PC-3 (cell line): Measurements from ENCODE around the gene EPB41L2. TPM values are rescaled to one million over a fixed set of nuclear protein-coding genes. Genes with fewer than 3 reads are reported as not detected.

ENCODE experiments used
- ATAC-seq: fragments of 200-7000 bp; cut with Tn5 transposase; 2 replicates; pipeline ENCODE4 v1.9.1; 2020; ENCODE audit warnings: mild to moderate bottlenecking, moderate library complexity
- BruUV-seq: library from RNA; stranded (reverse); fragments of 400-500 nt; replicated peaks from 2 replicates; lab custom pipeline; 2021; lab: Mats Ljungman, UMichigan
- CTCF ChIA-PET: fragments of 300-600 bp; sonication (Branson Sonifier 250); formaldehyde crosslinking; loops from one replicate; lab custom pipeline; 2022; ENCODE audit warnings: antibody characterized with exemption; lab: Charles Lee
- POLR2A ChIA-PET: fragments of 300-600 bp; sonication (Branson Sonifier 250); formaldehyde crosslinking; loops from one replicate; lab custom pipeline; 2022; ENCODE audit warnings: antibody characterized with exemption; ENCODE audit not compliant: unreplicated experiment; lab: Charles Lee
- DNase-seq: peaks from one replicate; pipeline ENCODE4 v3.0.0-alpha.2; 2015
- H2AFZ ChIP-seq: fragments of 300-600 bp; sonication (generic); 2 replicates; pipeline ENCODE4 v1.6.0; 2016; ENCODE audit warnings: antibody characterized with exemption, low read length
- H3F3A ChIP-seq: fragments of 300-600 bp; sonication (generic); one replicate; pipeline ENCODE4 v1.6.0; 2017; ENCODE audit warnings: antibody characterized with exemption, low read length, control low read depth, mild to moderate bottlenecking; ENCODE audit not compliant: unreplicated experiment
- H3K27ac ChIP-seq: fragments of 300-600 bp; sonication (generic); 2 replicates; pipeline ENCODE4 v1.5.1; 2016; ENCODE audit warnings: mild to moderate bottlenecking, low read length
- H3K27me3 ChIP-seq: fragments of 300-600 bp; sonication (generic); 2 replicates; pipeline ENCODE4 v1.6.1; 2016; ENCODE audit warnings: low read length, mixed read lengths
- H3K36me3 ChIP-seq: fragments of 300-600 bp; sonication (generic); 2 replicates; pipeline ENCODE4 v1.6.1; 2016; ENCODE audit warnings: low read depth, mixed run types, low read length, mixed read lengths
- H3K4me1 ChIP-seq: fragments of 300-600 bp; sonication (generic); 2 replicates; pipeline ENCODE4 v1.5.1; 2016; ENCODE audit warnings: low read length; ENCODE audit not compliant: insufficient read depth
- H3K4me2 ChIP-seq: fragments of 300-600 bp; sonication (generic); 2 replicates; pipeline ENCODE4 v1.6.0; 2016; ENCODE audit warnings: low read length
- H3K4me3 ChIP-seq: fragments of 300-600 bp; sonication (generic); 2 replicates; pipeline ENCODE4 v1.5.1; 2016; ENCODE audit warnings: mild to moderate bottlenecking, low read length, mixed read lengths
- H3K79me2 ChIP-seq: fragments of 300-600 bp; sonication (generic); 2 replicates; pipeline ENCODE4 v1.6.1; 2017; ENCODE audit warnings: low read length, mixed read lengths
- H3K9ac ChIP-seq: fragments of 300-600 bp; sonication (generic); 2 replicates; pipeline ENCODE4 v1.6.0; 2016; ENCODE audit warnings: mild to moderate bottlenecking, low read length
- H3K9me2 ChIP-seq: fragments of 300-600 bp; sonication (generic); replicated peaks from 2 replicates; pipeline ENCODE4 v1.6.1; 2016; ENCODE audit warnings: mixed run types, low read length, mixed read lengths
- H3K9me3 ChIP-seq: fragments of 300-600 bp; sonication (generic); 2 replicates; pipeline ENCODE4 v1.6.1; 2016; ENCODE audit warnings: low read length, mixed read lengths
- H4K20me1 ChIP-seq: fragments of 300-600 bp; sonication (generic); 2 replicates; pipeline ENCODE4 v1.6.1; 2016; ENCODE audit warnings: low read length, mixed read lengths
- EZH2 ChIP-seq: fragments of 300-600 bp; sonication (generic); IDR thresholded peaks from one replicate; pipeline ENCODE4 v1.6.1; 2017; ENCODE audit warnings: antibody characterized with exemption, mild to moderate bottlenecking, low read length; ENCODE audit not compliant: unreplicated experiment
- EZH2phosphoT487 ChIP-seq: fragments of 300-600 bp; sonication (generic); IDR thresholded peaks from 2 replicates; pipeline ENCODE4 v1.6.1; 2018; ENCODE audit warnings: mild to moderate bottlenecking, antibody characterized with exemption, low read length, borderline replicate concordance
- intact Hi-C: fragments of 100-400 bp; cut with micrococcal nuclease; formaldehyde crosslinking; loops from 2 replicates; pipeline ENCODE4 v1.9.0; 2023
- total RNA-seq: library from RNA; depleted of rRNA; stranded (reverse); fragments of >200 nt; gene quantifications from 2 replicates; pipeline ENCODE4 v1.2.3, GENCODE V29; 2014
- TF ChIP-seq, protein P1 (sequence below): fragments of 300-600 bp; sonication (generic); conservative IDR thresholded peaks from 2 replicates; pipeline ENCODE4 v1.5.1; 2017; ENCODE audit warnings: antibody characterized with exemption, low read depth, mild to moderate bottlenecking, low read length

EPB41L2 gene
- total RNA-seq, 1 experiment from 2014 or later, result 26.9 TPM

DNA sequence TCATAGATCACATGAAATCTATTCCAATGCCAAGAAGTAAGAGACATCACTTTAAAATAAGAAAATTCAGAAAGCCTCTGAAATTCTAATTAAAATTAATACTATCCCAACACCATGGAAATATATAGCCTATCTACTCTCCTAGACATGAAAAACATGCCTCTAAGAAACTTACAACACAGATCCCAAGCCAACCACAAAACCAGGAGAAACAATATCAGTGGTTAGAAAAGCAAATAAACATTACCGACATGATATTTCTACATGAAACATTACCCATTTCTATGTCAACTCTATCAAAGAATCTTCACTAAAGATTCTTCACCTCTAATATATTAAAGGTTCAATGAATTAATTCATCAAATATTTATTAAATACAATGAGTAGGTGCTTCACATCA is 4.8 kb downstream of the EPB41L2 start:
- ChIA-PET CTCF (no interaction called here), POLR2A (no interaction called here)
- H2AFZ ChIP-seq, result no peak overlapping the region
- ATAC-seq (no peak), DNase-seq (peak; percentile 22)
- H3K79me2 ChIP-seq, result peaks cover 89% of the 10 kb centered on the region
- peaks cover 34% of the 10 kb centered on the region for H3K4me1 ChIP-seq
- no peak overlapping the region for H3K9ac ChIP-seq
- peaks cover 20% of the 10 kb centered on the region for H3K9me3 ChIP-seq
- H3K4me2 ChIP-seq, result no peak overlapping the region
- H3K27ac ChIP-seq, result no peak overlapping the region
- no peak overlapping the region for H3K4me3 ChIP-seq
- intact Hi-C loops, result loop anchor here (2.0 kb wide), 1 partner anchor 41 kb away; no protein-coding TSS in a partner anchor
- no peaks in the 10 kb centered on the region for H3K9me2 ChIP-seq
- no TSS peak for BruUV-seq
- no peaks in the 10 kb centered on the region for H3F3A ChIP-seq
- no peaks in the 10 kb centered on the region for H3K27me3 ChIP-seq
- H3K36me3 ChIP-seq, result peaks cover 31% of the 10 kb centered on the region
- TF ChIP-seq, protein P1, sequence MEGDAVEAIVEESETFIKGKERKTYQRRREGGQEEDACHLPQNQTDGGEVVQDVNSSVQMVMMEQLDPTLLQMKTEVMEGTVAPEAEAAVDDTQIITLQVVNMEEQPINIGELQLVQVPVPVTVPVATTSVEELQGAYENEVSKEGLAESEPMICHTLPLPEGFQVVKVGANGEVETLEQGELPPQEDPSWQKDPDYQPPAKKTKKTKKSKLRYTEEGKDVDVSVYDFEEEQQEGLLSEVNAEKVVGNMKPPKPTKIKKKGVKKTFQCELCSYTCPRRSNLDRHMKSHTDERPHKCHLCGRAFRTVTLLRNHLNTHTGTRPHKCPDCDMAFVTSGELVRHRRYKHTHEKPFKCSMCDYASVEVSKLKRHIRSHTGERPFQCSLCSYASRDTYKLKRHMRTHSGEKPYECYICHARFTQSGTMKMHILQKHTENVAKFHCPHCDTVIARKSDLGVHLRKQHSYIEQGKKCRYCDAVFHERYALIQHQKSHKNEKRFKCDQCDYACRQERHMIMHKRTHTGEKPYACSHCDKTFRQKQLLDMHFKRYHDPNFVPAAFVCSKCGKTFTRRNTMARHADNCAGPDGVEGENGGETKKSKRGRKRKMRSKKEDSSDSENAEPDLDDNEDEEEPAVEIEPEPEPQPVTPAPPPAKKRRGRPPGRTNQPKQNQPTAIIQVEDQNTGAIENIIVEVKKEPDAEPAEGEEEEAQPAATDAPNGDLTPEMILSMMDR, result no peak
- TF ChIP-seq EZH2phosphoT487, result no peak
- TF ChIP-seq EZH2, result no peak
- H4K20me1 ChIP-seq, result no peaks in the 10 kb centered on the region

DNA sequence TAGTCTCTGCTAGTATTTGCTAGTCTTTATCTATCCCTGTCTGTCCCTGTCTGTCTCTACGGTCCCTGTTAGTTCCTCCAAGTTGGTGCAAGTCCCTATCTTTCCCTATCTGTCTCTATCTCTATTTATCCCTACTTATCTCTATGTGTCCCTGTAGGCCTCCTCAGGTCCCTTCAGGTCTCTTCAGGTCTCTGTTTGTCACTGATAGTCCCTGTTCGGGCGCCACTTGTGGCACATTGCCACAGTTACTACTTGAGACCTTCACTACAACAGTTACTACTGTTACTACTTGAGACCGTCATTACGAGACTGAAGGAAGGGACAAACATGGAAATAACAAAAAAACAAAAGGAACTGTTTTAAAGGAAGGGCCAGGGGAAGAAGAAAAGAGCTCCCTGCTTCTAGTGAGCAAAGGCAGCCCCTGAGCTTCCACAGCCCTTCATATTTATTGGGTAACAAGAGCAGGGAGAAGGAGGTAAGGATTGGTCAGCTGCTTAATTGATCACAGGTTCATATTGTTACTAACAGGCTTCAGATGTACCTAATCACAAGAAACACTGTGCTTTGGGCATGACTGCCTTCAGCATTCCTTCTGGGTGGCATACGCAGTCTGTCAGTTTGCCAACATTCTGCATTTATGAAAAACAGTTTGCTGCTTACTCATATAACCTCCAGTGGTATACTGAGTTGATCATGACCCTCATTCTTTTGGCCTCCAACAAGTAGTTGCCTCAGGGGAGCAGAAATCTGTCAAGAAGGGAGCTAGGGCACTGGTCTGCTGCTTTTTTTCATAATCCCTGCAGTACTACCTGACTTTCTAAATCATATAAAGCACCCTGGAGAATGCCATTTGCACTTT is 8.4 kb downstream of the EPB41L2 start:
- no peak overlapping the region for H3K4me2 ChIP-seq
- DNase-seq (peak; percentile 75), ATAC-seq (no peak)
- intact Hi-C loops, result no loop called here
- peaks cover 90% of the 10 kb centered on the region for H3K79me2 ChIP-seq
- ChIA-PET POLR2A (interaction anchor here (0.6 kb wide), 1 partner anchor 37 kb away, joined by 4 read pairs; no protein-coding TSS in a partner anchor), CTCF (interaction anchor here (0.6 kb wide), 1 partner anchor 239 kb away, joined by 3 read pairs; no protein-coding TSS in a partner anchor)
- TF ChIP-seq EZH2phosphoT487 (no peak), EZH2 (no peak)
- TF ChIP-seq, protein P1, result no peak
- no peaks in the 10 kb centered on the region for H3F3A ChIP-seq
- peak overlapping the region; percentile 71 for H3K27ac ChIP-seq
- H4K20me1 ChIP-seq, result no peaks in the 10 kb centered on the region
- no peak overlapping the region for H3K4me3 ChIP-seq
- no peak overlapping the region for H2AFZ ChIP-seq
- no peaks in the 10 kb centered on the region for H3K9me2 ChIP-seq
- peaks cover 20% of the 10 kb centered on the region for H3K9me3 ChIP-seq
- H3K27me3 ChIP-seq, result no peaks in the 10 kb centered on the region
- peaks cover 27% of the 10 kb centered on the region for H3K4me1 ChIP-seq
- no peak overlapping the region for H3K9ac ChIP-seq
- peaks cover 31% of the 10 kb centered on the region for H3K36me3 ChIP-seq
- BruUV-seq, result no TSS peak
